ENCODE results near the gene ST3GAL6.

ST3GAL6 gene

GRCh38 chr3:98764472-98764884, 1.3 kb downstream of the ST3GAL6 start:
- Histone ChIP-seq H2BK15ac (ENCODE audit: low read depth, poor library complexity, severe bottlenecking) (no peak overlapping the region), H3K9me3 (ENCODE audit: control insufficient read depth, low read length) (no peaks in the 10 kb centered on the region), H2AK5ac (ENCODE audit: low read length, severe bottlenecking) (no peak overlapping the region), H3K18ac (ENCODE audit: low read depth in 1 of 2, low read length in 2 of 2) (no peak overlapping the region), H3K4me3 (ENCODE audit: insufficient read depth in 1 of 2, low read depth in 1 of 2, low read length in 2 of 2) (no peak overlapping the region), H3K4me2 (ENCODE audit: low read length, poor library complexity, severe bottlenecking) (no peak overlapping the region), H2BK5ac (ENCODE audit: low read depth, low read length, poor library complexity, severe bottlenecking) (no peak overlapping the region), H3K4me1 (ENCODE audit: control insufficient read depth, insufficient read depth, low read depth, low read length) (no peaks in the 10 kb centered on the region), H2AFZ (ENCODE audit: low read depth, low read length) (no peak overlapping the region), H3K14ac (ENCODE audit: low read length in 2 of 2) (no peak overlapping the region), H2BK120ac (ENCODE audit: low read depth, low read length) (no peak overlapping the region), H3K27ac (ENCODE audit: low read length, poor library complexity, severe bottlenecking) (no peak overlapping the region), H3K9ac (ENCODE audit: low read length) (no peak overlapping the region), H4K91ac (ENCODE audit: low read length) (no peak overlapping the region), H3K36me3 (ENCODE audit: control insufficient read depth in 1 of 2, insufficient read depth in 2 of 2, low read depth in 1 of 2, low read length in 2 of 2) (no peaks in the 10 kb centered on the region), H3K4ac (ENCODE audit: low read depth in 1 of 2, low read length in 2 of 2) (no peak overlapping the region), H3K27me3 (ENCODE audit: control insufficient read depth in 1 of 2, insufficient read depth in 1 of 2, low read length in 2 of 2) (no peaks in the 10 kb centered on the region), H3K79me1 (replicated peaks; ENCODE audit: low read length, poor library complexity, severe bottlenecking) (no peaks in the 10 kb centered on the region), H4K8ac (ENCODE audit: low read length) (no peak overlapping the region), H2BK12ac (ENCODE audit: low read length in 2 of 2) (no peak overlapping the region), H3K23ac (ENCODE audit: low read length in 2 of 2) (no peak overlapping the region)
- peak; percentile 75 for DNase-seq
- WGBS, result 48% methylated on average over 2 of the region's 4 CpGs

- H3K27ac ChIP-seq (ENCODE audit: low read length, poor library complexity, severe bottlenecking), result no peak overlapping the region
- 67% methylated on average over 2 of the region's 4 CpGs for WGBS
- no peak overlapping the region for H2BK15ac ChIP-seq (ENCODE audit: low read depth, poor library complexity, severe bottlenecking)
- no peak overlapping the region for H3K4ac ChIP-seq (ENCODE audit: low read depth in 1 of 2, low read length in 2 of 2)
- no peak overlapping the region for H3K23ac ChIP-seq (ENCODE audit: low read length in 2 of 2)
- H3K4me2 ChIP-seq (ENCODE audit: low read length, poor library complexity, severe bottlenecking), result no peak overlapping the region
- H3K9me3 ChIP-seq (ENCODE audit: control insufficient read depth, low read length), result no peaks in the 10 kb centered on the region
- no peaks in the 10 kb centered on the region for H3K79me1 ChIP-seq (replicated peaks; ENCODE audit: low read length, poor library complexity, severe bottlenecking)
- H3K27me3 ChIP-seq (ENCODE audit: control insufficient read depth in 1 of 2, insufficient read depth in 1 of 2, low read length in 2 of 2), result no peaks in the 10 kb centered on the region
- H2BK12ac ChIP-seq (ENCODE audit: low read length in 2 of 2), result no peak overlapping the region
- H3K9ac ChIP-seq (ENCODE audit: low read length), result no peak overlapping the region
- no peaks in the 10 kb centered on the region for H3K36me3 ChIP-seq (ENCODE audit: control insufficient read depth in 1 of 2, insufficient read depth in 2 of 2, low read depth in 1 of 2, low read length in 2 of 2)
- H3K4me1 ChIP-seq (ENCODE audit: control insufficient read depth, insufficient read depth, low read depth, low read length), result no peaks in the 10 kb centered on the region
- no peak overlapping the region for H2BK120ac ChIP-seq (ENCODE audit: low read depth, low read length)
- no peak overlapping the region for H2BK5ac ChIP-seq (ENCODE audit: low read depth, low read length, poor library complexity, severe bottlenecking)
- H2AK5ac ChIP-seq (ENCODE audit: low read length, severe bottlenecking), result no peak overlapping the region
- no peak overlapping the region for H4K91ac ChIP-seq (ENCODE audit: low read length)
- no peak overlapping the region for H2AFZ ChIP-seq (ENCODE audit: low read depth, low read length)
- no peak overlapping the region for H3K18ac ChIP-seq (ENCODE audit: low read depth in 1 of 2, low read length in 2 of 2)
- no peak overlapping the region for H3K14ac ChIP-seq (ENCODE audit: low read length in 2 of 2)
- no peak overlapping the region for H4K8ac ChIP-seq (ENCODE audit: low read length)
- no peak overlapping the region for H3K4me3 ChIP-seq (ENCODE audit: insufficient read depth in 1 of 2, low read depth in 1 of 2, low read length in 2 of 2)
- DNase-seq, result no peak
These were observed 2.6 kb downstream of the ST3GAL6 start for GRCh38 chr3:98765721-98766120.

- H2AK5ac ChIP-seq (ENCODE audit: low read length, severe bottlenecking), result no peak overlapping the region
- H2AFZ ChIP-seq (ENCODE audit: low read depth, low read length), result no peak overlapping the region
- H3K4me2 ChIP-seq (ENCODE audit: low read length, poor library complexity, severe bottlenecking), result no peak overlapping the region
- H3K4me3 ChIP-seq (ENCODE audit: insufficient read depth in 1 of 2, low read depth in 1 of 2, low read length in 2 of 2), result no peak overlapping the region
- no peak overlapping the region for H2BK120ac ChIP-seq (ENCODE audit: low read depth, low read length)
- H2BK12ac ChIP-seq (ENCODE audit: low read length in 2 of 2), result no peak overlapping the region
- no peak overlapping the region for H3K27ac ChIP-seq (ENCODE audit: low read length, poor library complexity, severe bottlenecking)
- no peak overlapping the region for H2BK5ac ChIP-seq (ENCODE audit: low read depth, low read length, poor library complexity, severe bottlenecking)
- DNase-seq, result no peak
- H3K23ac ChIP-seq (ENCODE audit: low read length in 2 of 2), result no peak overlapping the region
- no peaks in the 10 kb centered on the region for H3K9me3 ChIP-seq (ENCODE audit: control insufficient read depth, low read length)
- H3K36me3 ChIP-seq (ENCODE audit: control insufficient read depth in 1 of 2, insufficient read depth in 2 of 2, low read depth in 1 of 2, low read length in 2 of 2), result no peaks in the 10 kb centered on the region
- no peak overlapping the region for H4K8ac ChIP-seq (ENCODE audit: low read length)
- no peak overlapping the region for H2BK15ac ChIP-seq (ENCODE audit: low read depth, poor library complexity, severe bottlenecking)
- no peak overlapping the region for H3K4ac ChIP-seq (ENCODE audit: low read depth in 1 of 2, low read length in 2 of 2)
- H3K14ac ChIP-seq (ENCODE audit: low read length in 2 of 2), result no peak overlapping the region
- H3K18ac ChIP-seq (ENCODE audit: low read depth in 1 of 2, low read length in 2 of 2), result no peak overlapping the region
- no peaks in the 10 kb centered on the region for H3K79me1 ChIP-seq (replicated peaks; ENCODE audit: low read length, poor library complexity, severe bottlenecking)
- no peaks in the 10 kb centered on the region for H3K4me1 ChIP-seq (ENCODE audit: control insufficient read depth, insufficient read depth, low read depth, low read length)
- no peak overlapping the region for H4K91ac ChIP-seq (ENCODE audit: low read length)
- H3K27me3 ChIP-seq (ENCODE audit: control insufficient read depth in 1 of 2, insufficient read depth in 1 of 2, low read length in 2 of 2), result no peaks in the 10 kb centered on the region
- H3K9ac ChIP-seq (ENCODE audit: low read length), result no peak overlapping the region
These were observed 3.8 kb downstream of the ST3GAL6 start for GRCh38 chr3:98766924-98767323.

- Histone ChIP-seq H3K36me3 (ENCODE audit: control insufficient read depth in 1 of 2, insufficient read depth in 2 of 2, low read depth in 1 of 2, low read length in 2 of 2) (no peaks in the 10 kb centered on the region), H3K4me3 (ENCODE audit: insufficient read depth in 1 of 2, low read depth in 1 of 2, low read length in 2 of 2) (no peak overlapping the region), H3K27me3 (ENCODE audit: control insufficient read depth in 1 of 2, insufficient read depth in 1 of 2, low read length in 2 of 2) (no peaks in the 10 kb centered on the region), H2BK5ac (ENCODE audit: low read depth, low read length, poor library complexity, severe bottlenecking) (no peak overlapping the region), H3K18ac (ENCODE audit: low read depth in 1 of 2, low read length in 2 of 2) (no peak overlapping the region), H3K9ac (ENCODE audit: low read length) (no peak overlapping the region), H3K23ac (ENCODE audit: low read length in 2 of 2) (no peak overlapping the region), H2BK120ac (ENCODE audit: low read depth, low read length) (no peak overlapping the region), H3K14ac (ENCODE audit: low read length in 2 of 2) (no peak overlapping the region), H3K4ac (ENCODE audit: low read depth in 1 of 2, low read length in 2 of 2) (no peak overlapping the region), H4K8ac (ENCODE audit: low read length) (no peak overlapping the region), H3K27ac (ENCODE audit: low read length, poor library complexity, severe bottlenecking) (no peak overlapping the region), H2BK15ac (ENCODE audit: low read depth, poor library complexity, severe bottlenecking) (no peak overlapping the region), H3K4me1 (ENCODE audit: control insufficient read depth, insufficient read depth, low read depth, low read length) (no peaks in the 10 kb centered on the region), H3K9me3 (ENCODE audit: control insufficient read depth, low read length) (no peaks in the 10 kb centered on the region), H3K79me1 (replicated peaks; ENCODE audit: low read length, poor library complexity, severe bottlenecking) (no peaks in the 10 kb centered on the region), H2BK12ac (ENCODE audit: low read length in 2 of 2) (no peak overlapping the region), H2AFZ (ENCODE audit: low read depth, low read length) (no peak overlapping the region), H2AK5ac (ENCODE audit: low read length, severe bottlenecking) (no peak overlapping the region), H4K91ac (ENCODE audit: low read length) (no peak overlapping the region), H3K4me2 (ENCODE audit: low read length, poor library complexity, severe bottlenecking) (no peak overlapping the region)
- no peak for DNase-seq
- 92% methylated on average over 1 of the region's 2 CpGs for WGBS
These were observed 5.8 kb downstream of the ST3GAL6 start for GRCh38 chr3:98768961-98769360.

Data from mesenchymal stem cell (in vitro differentiated cells and primary cell).